Limb (tissue), 2 donors: ENCODE data around the gene PSENEN.
"Not testable (repeated sequence)": the region's sequence is repeated elsewhere in the genome, so short reads cannot be mapped to it uniquely, and the experiment has no call there.

ENCODE experiments used
- DNase-seq, 2 donors: peaks; one replicate each; pipeline ENCODE4 v3.0.0-alpha.2; 2016; ENCODE audit errors: extremely low spot score in 2 of 2

The PSENEN gene

GRCh38 chr19:35718345-35719041 lies 27.0 kb upstream of the PSENEN start:
- DNase-seq: peak in 1 of 2 donors; percentile 66

DNA sequence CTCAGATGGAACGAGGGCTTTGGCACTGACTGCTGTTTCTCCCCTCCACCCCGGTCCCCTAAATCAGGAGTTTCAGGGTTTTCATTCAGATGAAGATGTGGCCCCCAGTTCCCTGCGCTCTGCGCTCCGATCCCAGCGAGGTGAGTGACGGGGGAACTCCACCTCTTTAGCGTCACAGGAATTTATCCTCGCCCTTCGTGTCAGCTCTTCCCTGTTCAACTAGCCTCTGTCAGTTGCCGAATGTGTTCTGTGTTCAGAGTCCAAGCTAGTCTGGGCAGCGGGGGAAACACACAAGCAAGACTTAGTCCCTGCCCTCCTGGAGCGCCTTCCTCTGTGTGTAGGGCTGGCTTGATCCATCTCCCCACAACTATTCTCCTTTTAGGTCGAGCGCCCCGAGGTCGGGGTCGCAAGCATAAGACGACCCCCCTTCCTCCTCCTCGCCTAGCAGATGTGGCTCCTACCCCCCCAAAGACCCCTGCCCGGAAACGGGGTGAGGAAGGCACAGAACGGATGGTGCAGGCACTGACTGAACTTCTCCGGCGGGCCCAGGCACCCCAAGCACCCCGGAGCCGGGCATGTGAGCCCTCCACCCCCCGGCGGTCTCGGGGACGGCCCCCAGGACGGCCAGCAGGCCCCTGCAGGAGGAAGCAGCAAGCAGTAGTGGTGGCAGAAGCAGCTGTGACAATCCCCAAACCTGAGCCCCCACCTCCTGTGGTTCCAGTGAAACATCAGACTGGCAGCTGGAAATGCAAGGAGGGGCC lies 25.9 kb upstream of the PSENEN start:
- peak in 1 of 2 donors; percentile 28 for DNase-seq

- no peak for DNase-seq
These were observed 25.3 kb upstream of the PSENEN start for GRCh38 chr19:35720163-35720524.

GRCh38 chr19:35720648-35721047 lies 24.8 kb upstream of the PSENEN start:
- peak in 1 of 2 donors; percentile 29 for DNase-seq

DNA sequence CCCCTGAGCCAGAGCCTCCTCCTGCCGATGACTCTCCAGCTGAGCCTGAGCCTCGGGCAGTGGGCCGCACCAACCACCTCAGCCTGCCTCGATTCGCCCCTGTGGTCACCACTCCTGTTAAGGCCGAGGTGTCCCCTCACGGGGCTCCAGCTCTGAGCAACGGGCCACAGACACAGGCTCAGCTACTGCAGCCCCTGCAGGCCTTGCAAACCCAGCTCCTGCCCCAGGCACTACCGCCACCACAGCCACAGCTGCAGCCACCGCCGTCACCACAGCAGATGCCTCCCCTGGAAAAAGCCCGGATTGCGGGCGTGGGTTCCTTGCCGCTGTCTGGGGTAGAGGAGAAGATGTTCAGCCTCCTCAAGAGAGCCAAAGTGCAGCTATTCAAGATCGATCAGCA lies 24.1 kb upstream of the PSENEN start:
- DNase-seq: peak in 1 of 2 donors; percentile 27

- peak in 1 of 2 donors; percentile 24 for DNase-seq
These were observed 23.0 kb upstream of the PSENEN start for GRCh38 chr19:35722461-35722860.

- no peak for DNase-seq
These were observed 22.6 kb upstream of the PSENEN start for GRCh38 chr19:35722897-35723296.

DNA sequence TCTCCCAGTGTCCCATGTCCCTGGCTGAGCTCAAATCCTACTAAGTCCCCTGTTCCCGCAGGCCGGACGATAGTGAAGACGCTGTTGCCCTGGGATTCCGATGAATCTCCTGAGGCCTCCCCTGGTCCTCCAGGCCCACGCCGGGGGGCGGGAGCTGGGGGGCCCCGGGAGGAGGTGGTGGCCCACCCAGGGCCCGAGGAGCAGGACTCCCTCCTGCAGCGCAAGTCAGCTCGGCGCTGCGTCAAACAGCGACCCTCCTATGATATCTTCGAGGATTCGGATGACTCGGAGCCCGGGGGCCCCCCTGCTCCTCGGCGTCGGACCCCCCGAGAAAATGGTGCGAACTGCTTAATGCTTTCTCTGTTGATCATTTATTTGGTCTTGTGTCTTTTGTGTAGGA lies 21.8 kb upstream of the PSENEN start:
- no peak for DNase-seq

- DNase-seq: not testable (repeated sequence)
These were observed 21.3 kb upstream of the PSENEN start for GRCh38 chr19:35724132-35724531.

GRCh38 chr19:35724560-35724959 lies 20.9 kb upstream of the PSENEN start:
- no peak for DNase-seq

- DNase-seq: no peak
These were observed 20.1 kb upstream of the PSENEN start for GRCh38 chr19:35725216-35725861.

DNA sequence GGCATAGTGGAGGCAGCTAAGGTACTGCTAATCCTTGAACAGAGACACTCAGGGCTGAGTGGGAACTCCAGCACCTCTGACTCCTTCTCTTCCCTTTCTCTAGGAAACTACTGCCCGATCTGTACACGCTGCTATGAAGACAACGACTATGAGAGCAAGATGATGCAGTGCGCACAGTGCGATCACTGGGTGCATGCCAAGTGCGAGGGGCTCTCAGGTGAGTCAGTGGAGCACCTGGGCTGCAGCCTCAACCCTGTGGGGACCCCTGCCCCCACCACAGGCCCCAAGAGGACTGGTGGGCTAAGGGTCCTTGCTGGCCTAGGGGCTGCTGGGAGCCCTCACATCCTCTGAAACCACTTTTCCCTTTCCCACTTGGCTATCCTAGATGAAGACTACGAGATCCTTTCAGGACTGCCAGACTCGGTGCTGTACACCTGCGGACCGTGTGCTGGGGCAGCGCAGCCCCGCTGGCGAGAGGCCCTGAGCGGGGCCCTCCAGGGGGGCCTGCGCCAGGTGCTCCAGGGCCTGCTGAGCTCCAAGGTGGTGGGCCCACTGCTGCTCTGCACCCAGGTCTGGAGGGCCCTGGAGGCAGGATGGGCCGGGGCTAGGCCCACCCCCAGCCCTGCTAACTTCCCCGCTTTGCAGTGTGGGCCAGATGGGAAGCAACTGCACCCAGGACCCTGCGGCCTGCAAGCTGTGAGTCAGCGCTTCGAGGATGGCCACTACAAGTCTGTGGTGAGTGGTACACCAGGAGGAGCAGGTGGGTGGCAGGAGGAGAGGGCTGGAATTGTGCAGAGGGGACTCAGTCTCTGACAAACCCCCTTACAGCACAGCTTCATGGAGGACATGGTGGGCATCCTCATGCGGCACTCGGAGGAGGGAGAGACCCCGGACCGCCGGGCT lies 18.1 kb upstream of the PSENEN start:
- no peak for DNase-seq

GRCh38 chr19:35727956-35728706 lies 17.3 kb upstream of the PSENEN start:
- no peak for DNase-seq

GRCh38 chr19:35729021-35729420 lies 16.4 kb upstream of the PSENEN start:
- no peak for DNase-seq

GRCh38 chr19:35729763-35730162 lies 15.7 kb upstream of the PSENEN start:
- no peak for DNase-seq

GRCh38 chr19:35730326-35730725 lies 15.1 kb upstream of the PSENEN start:
- no peak for DNase-seq

- no peak for DNase-seq
These were observed 14.1 kb upstream of the PSENEN start for GRCh38 chr19:35731353-35731752.

DNA sequence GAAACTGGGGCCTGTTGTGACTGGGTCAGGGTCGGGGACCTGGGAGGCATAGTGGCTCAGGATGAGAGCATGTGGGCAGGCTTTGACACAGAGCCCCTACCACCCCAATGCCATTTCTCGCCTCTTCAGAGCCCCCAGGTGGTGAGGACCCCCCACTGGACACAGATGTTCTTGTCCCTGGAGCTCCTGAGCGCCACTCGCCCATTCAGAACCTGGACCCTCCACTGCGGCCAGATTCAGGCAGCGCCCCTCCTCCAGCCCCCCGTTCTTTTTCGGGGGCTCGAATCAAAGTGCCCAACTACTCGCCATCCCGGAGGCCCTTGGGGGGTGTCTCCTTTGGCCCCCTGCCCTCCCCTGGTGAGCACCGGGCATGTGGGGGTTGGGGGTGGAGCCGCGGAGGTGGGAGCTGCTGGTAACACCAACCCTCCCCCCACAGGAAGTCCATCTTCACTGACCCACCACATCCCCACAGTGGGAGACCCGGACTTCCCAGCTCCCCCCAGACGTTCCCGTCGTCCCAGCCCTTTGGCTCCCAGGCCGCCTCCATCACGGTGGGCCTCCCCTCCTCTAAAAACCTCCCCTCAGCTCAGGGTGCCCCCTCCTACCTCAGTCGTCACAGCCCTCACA lies 13.6 kb upstream of the PSENEN start:
- no peak for DNase-seq

DNA sequence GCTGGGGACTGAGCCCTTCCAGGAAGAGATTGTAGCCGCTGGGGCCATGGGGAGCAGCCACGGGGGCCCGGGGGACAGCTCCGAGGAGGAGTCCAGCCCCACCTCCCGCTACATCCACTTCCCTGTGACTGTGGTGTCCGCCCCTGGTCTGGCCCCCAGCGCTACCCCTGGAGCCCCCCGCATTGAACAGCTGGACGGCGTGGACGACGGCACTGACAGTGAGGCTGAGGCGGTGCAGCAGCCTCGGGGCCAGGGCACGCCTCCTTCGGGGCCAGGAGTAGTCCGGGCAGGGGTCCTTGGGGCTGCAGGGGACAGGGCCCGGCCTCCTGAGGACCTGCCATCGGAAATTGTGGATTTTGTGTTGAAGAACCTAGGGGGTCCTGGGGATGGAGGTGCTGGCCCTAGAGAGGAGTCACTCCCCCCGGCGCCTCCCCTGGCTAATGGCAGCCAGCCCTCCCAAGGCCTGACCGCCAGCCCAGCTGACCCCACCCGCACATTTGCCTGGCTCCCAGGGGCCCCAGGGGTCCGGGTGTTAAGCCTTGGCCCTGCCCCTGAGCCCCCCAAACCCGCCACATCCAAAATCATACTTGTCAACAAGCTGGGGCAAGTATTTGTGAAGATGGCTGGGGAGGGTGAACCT lies 12.8 kb upstream of the PSENEN start:
- no peak for DNase-seq
